Measurements from ENCODE around the gene RPS27.

Gene RPS27

DNA sequence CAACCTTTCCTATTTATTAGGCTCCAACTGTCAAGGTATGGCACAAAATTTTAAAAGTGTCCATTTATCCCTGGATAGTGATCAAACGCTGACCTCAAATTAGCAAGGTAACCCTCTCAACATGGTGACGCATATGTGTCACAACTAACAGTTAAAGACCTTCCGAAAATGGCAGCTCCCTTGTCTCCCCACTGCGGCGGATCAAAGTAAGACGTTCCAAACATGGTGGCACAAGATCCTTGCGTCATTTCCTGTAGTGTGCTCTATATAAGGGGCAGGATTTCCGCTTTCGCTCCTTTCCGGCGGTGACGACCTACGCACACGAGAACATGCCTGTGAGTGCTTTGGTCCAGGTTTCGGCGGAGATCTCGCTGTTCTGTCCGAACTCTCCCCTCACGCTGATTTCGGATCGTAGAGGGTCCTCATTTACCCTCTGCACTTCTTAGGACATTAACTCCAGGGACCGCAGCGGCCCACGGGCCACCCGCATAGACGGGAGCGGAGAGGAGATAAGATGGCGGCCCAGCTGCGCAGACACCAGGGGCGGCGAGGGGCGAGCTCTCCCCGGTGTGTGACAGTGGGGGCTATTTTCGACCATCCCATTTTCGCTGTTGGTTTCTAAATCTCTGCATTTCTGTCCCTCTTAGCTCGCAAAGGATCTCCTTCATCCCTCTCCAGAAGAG, at the start of gene RPS27:
Gene RPS27 (plus strand): TSS at position 295 of the 683 bp plus-strand sequence. CDS start 35 bp downstream, at position 330.
- peak; percentile 98 for DNase-seq (ENCODE audit: low spot score)

DNA sequence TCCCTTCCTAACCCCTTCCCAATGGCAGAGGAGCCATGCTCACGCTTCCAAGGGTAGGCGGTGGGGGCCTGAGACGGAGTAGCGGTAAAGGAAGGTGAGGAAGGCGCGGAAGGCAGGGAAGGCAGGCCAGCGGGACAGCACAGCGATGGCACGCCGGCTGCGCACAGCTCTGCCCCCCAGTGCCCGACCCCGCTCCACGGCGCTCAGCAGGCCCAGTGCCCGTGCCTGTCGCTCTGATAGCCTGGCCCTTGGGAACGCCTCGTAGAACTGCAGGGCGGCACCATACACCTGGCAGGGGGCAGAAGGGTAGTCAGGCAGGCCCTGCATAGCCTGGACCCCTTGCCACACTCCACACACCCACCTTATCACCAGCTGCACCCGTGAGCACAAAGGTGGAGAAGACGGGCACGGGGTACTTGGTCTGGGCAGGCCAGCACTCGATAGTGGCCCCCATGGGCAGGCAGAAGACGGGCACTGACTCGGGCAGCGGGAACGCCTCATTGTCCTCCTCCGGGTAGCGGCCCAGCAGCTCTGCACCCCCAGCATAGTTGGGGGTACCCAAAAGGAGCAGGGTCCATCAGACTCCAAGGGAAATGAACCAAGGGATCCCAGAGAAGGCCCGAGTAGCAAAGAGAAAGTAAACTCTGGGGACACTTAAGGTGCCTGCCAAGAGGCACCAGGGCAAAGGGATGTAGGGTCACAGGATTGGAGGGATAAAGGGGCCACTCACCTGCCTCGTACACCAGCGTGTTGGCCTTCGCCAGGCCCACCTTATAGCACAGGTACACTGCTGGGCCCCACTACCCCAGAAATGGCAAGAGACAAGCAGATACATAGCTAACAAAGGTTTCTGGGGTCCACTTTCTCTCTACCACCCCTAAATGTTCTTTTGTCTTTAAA, 48.5 kb upstream of the RPS27 start:
- DNase-seq (ENCODE audit: low spot score) = no peak

DNA sequence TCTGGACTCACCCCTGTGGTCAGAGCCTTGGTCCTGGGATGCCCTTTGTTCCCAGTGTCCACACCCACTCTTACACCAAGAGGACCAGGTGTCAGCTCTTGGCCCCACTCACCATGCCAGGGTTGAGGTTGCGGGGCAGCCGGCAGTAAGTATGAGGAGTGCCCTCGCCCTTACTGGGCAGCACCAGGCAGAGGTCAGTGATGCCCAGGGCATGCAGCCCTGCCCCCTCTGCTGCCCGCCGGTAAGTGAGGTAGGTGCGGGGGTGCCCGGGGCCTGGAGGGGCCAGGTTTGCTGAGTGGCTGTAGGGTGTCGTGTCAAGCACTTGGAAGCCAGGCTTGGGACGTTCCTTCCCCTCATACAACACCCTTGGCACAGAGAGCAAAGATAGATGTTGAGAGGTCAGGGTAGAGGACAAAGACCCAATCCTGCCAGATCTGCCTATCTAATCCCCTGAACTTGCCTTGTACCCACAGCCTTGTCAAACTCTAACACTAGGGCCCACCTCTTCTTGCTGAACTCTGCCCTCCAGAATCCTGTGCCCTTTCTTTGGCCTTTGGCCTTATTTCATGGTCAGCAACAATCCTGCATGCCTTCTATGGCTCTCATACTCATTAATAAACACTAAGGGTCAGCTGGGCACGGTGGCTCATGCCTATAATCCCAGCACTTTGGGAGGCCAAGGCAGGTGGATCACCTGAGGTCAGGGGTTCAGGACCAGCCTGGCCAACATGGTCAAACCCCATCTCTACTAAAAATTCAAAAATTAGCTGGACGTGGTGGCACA, 47.6 kb upstream of the RPS27 start:
- no peak for DNase-seq (ENCODE audit: low spot score)

DNA sequence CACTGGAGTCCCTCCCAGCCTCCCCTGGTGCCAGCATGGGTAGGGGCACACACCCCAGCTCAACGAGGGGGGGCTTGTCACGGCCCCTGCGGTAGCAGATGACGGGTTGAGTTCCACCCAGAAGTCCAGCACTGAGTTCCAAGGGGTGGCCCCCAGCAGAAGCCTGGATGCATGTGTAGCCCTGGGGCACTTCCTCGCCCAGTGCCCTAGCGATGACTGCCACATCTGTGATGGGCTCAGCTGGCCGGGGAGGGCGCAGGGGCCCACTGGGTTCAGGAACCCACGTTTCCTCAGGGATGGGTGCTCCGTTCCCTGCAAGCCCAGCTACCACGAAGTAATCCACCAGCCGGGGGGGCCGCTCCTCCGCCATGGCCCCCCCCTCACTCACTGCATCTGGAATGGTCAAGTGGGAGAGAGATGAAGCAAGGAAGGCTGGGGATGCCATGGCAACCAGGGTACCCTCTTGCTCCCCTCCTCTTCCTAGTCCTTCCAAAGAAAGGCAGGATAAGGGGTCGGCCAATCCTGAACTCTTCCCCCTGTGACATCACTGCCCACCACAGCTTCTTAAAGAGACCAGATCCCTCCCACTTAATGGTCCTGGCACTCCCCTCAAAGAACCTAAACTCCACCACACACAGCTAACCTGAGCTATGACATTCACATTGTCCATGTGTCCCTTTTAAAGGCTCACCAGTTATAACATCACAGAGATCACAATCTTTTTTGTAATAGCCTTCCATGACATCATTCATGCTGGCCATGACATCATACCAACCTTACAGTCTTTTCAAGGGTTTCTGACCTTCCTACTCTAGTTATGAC, 46.3 kb upstream of the RPS27 start:
- no peak for DNase-seq (ENCODE audit: low spot score)

DNA sequence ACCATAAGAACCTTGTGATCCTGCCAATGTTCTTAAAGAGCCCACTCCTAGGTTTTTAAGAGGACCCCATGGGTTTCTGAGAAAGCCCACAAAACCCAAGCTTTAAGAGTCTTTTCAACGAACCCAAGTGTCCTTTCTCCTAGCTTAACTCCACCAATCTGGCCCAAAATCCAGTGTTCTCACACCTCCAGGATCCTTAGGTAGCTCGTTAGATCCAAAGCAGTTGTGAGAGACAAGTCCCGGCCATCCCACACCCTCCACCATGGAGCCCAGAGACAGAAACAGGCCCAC, 45.8 kb upstream of the RPS27 start:
- DNase-seq (ENCODE audit: low spot score) = no peak

DNA sequence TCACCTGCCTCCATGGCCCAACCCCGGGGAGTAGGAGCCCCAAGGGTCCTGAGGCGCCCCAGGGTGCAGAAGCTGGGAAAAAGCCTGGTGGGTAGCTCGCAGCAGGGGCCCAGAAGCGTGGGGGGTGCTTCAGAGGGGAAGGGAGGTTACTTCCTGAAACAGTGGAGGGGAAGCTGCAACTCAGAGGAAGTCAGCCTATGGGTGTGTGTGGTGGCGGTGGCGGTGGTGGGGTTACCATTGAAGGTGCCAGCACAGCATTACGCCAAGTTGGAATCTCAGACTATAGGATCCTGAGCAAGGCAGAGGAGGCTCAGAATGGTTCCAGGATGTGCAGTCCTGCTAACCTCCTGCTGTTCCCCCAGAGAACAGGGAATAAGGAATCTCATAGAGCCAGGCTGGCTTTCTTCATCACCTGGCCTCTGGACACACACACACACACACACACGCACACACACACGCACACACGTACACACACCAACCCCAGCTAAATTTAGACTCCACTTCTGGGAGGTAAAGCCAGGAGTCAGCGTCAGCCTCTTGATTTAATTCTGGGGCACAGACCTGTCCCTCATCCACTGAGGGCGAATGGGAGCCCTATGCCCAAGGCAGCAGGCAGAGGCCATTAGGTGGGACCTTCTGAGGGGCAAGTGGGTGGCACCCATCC, 45.3 kb upstream of the RPS27 start:
- DNase-seq (ENCODE audit: low spot score) = peak; percentile 14

DNA sequence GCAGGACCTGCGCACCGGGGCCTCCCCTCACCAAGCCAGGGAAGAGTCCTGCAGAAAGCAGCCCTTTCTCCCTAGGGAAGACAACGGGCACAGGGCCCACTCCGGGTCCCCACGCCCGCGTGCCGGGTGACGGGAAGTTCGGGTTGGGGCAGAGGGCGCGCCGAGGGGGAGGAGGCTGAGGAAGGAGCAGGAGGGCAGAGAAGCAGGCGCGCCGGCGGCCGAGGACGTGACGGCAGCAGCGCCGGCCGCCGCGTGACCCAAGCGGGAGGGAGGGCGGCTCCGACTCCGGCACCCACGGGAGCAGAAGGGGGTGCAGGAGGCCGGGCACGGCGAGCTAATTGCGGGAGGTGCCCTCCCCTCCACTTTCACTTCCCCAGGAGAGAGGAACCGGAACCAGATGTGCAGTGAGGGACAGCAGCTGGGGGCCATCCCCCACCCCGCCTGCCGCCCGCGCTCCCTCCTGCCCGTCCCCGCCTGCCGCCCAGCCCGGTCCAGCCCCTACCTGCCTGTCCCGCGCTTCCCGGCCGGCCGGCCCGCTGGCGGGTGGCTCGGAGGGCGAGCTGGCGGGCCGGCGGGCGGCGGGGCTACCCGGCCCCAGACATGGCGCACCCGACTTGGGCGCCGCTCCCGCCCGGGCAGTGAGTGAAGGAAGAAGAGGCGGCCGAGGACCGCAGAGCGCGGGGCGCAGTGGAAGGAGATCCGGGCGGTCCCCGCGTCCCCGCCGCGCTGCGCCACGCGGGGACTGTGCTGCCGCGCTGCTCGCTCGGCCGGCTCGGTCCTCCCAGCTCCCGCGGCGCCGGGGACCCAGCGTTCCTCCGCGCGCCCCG, 44.6 kb upstream of the RPS27 start:
- peak; percentile 53 for DNase-seq (ENCODE audit: low spot score)

DNA sequence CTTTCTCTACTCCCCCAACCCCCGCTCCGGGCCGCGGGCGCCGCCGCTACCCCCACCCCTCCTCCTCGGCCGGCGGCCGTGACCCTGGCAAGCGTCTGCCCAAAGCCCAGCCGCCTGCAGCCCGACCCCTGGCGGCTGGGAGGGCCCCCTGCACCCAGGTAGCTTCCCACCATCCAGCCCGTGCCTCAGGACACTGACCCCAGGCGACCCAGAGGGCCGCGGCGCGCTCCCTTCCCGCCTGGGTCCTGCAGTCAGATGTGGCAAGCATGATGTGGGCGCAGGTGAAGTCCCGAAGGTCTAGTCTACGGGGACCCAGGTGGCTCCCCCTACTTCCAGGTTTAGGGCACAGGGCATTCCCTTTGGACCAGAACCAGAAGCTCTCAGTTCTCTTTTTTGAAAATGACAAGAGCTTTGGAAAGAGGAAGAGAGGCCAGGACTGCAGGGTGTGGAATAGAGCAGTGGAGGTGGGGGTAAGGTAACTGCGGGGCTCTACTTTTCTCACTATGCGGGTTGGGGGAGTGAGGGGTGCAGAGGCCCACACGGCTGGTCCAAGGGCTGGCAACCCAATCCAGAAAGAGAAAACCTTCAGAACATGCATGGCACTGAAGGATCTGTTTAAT, 43.8 kb upstream of the RPS27 start, which contains the start of gene DENND4B:
Gene DENND4B (minus strand): TSS at position 97 of the 620 bp plus-strand sequence. CDS start 2,344 bp downstream, outside the sequence.
- DNase-seq (ENCODE audit: low spot score) = peak; percentile 82

DNA sequence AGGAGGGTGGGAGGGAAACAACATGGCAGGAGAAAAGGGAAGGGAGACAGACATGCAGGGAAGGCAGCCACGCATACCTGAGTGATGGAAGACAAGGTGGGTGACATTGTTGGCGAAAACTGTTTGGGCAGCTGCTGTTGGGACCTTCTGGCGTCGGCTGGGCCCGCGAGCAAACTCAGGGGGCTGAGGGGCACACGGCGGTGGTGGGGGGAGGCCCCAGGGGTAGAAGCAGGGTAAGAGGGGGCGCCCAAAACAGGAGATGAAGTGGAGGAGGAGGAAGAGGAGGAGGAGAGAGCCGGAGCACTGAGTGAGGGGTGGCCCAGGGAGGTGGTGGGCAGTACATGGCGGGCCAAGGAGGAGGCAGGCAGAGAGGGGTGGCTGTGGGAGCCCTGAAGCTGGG, 39.4 kb upstream of the RPS27 start:
- no peak for DNase-seq (ENCODE audit: low spot score)

DNA sequence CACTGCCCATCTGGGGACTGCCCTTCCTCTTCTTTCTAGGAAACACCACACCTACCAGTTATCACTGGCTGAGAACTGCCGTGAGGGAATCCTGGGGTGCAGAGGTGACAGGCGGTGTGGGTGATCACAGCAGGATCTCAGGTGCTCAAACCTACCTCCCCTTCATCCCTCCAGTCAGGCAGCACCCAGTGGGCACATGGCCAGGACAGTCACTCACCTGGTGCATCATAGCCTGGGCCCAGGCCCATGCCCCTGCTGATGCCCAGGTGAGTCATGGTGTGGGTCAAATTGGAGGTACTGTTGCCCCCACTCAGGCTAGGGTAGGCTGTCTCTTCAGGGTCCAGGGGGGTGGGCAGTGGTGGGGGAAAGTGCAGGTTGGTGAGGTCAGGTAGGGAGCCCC, 38.8 kb upstream of the RPS27 start:
- no peak for DNase-seq (ENCODE audit: low spot score)

DNA sequence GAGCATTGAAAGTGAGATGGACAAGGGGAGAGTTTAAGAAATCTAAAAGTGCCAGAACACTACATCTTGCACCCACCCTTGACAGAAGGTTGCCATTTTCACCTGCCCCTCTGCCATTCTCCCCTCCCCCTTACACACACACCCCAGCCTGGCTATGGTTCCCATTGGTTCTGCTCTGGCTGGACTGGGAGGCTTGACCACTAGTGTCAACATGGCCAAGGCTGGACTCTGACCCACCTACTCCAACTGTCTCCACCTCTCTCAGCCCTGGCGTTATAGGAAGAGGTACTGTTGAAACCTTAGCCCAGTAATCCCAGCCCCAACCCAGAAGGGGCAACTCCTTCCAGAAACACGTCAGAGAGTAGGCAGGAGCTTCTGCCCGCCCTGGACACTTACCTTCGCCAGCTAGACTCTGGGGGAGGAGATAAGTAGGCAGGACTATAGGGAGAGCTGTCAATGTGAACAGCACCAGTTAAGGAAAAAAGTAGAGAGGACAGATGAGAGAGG, 36.6 kb upstream of the RPS27 start:
- no peak for DNase-seq (ENCODE audit: low spot score)

DNA sequence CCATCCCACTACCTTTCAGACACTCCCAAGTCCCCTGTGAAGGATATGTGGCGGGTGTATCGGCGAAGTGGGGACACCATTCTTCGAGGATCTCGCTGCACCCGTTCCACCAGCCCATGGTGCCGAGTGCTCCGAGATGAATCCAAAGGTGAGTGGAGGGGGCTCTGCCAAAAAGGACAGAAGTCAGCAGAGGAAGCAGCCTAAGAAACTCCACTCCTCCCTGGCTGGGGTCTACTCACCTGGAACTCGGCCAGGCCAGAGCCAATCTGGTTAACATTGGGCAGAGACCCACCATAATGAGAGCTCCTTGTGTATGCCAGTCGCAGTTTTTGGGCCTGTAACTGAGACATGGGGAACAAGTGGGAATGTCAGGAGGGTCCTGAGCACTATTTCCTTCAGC, 35.7 kb upstream of the RPS27 start:
- no peak for DNase-seq (ENCODE audit: low spot score)

DNA sequence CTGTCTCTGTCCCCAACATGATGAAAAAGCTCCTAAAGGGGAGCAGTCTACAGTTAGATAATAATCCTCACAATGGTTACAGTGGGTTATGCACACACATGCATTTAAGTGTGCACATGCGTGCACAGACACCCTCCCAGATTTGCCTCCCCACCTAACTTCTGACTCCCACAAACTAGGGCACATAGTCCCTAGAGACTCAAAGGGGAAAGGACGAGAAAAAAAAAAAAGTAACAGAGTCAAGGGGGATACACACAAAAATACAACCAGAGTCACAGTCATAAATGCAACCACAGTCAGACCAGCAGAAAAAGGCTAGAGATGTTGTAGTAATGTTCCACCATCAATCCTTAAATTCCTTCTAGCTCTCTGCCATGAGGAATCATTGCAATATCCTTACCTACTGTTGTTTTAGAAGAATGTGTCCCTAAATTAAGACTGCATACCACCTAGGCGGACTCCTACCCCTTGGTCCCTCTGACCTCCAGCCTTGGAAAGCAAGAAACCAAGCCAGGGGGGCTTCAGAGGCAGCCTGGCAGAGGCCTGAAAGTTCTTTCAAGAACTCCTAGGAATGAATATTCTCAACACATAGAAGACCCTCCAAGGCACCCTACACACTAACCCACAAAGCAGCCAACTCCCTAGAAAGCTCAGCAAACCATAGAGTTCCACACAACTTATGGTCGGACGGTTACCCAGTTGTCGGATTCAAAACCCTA, 33.4 kb upstream of the RPS27 start:
- no peak for DNase-seq (ENCODE audit: low spot score)

DNA sequence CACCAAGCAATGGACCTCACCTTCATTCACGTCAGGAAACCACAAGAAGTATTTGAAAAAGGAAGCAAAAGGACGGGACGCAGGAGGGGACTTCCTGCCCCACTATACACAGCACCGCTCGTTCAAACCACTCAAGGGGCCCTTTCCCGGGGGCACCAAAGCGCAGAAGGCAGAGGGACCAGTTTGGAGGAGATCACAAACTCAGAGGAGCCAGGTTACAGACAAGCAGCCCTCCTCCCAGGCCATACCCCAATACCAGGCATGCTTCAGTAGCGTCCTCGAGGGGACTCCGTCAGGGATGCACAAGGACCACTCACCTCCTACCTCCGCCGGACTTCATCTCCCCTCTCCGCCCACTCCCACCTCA, 32.8 kb upstream of the RPS27 start:
- DNase-seq (ENCODE audit: low spot score) = no peak

DNA sequence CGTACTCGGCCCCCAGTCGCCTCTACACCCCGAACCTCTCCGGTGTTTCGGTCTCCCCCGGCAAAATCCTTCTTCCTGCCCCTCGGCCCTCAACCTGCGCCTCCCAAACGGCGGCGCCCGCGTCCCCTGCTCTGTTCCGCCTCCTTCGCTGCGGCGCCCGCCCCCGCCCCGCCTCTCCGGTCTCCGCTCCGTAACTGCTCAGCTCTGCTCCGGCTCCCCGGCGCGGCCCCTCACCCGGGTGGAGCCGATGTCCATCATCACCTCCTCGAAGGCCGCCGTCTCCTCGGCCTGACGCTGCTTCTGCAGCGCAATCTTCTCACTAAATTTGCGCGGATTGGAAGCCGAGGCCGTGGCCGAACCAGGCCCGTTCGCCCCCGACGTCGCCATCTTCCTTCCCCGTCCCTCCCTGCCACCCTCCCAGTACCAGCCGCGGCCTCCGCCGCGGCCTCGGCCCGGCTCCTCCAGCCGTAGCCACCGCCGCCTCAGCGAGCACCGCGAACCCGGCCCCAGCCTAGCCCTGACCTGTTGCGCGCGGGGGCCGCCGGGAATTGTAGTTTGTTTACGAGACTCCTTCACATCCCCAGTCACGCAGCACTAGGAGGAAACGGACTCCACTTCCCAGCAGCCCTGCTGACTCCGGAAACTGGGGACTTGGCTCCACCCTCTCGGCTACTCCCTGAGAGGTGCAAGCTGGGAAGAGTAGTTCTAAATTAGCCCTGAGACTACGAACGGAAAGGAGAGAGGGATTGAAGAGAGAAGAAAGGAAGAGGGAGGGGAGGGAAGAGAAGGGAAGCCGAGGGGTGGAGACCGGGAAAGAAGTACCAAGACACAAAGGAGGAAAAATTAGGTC, 32.2 kb upstream of the RPS27 start, which contains the start of gene CRTC2:
Gene CRTC2 (minus strand): TSS at position 502 of the 850 bp plus-strand sequence. CDS start 115 bp downstream, at position 387.
- peak; percentile 99 for DNase-seq (ENCODE audit: low spot score)

DNA sequence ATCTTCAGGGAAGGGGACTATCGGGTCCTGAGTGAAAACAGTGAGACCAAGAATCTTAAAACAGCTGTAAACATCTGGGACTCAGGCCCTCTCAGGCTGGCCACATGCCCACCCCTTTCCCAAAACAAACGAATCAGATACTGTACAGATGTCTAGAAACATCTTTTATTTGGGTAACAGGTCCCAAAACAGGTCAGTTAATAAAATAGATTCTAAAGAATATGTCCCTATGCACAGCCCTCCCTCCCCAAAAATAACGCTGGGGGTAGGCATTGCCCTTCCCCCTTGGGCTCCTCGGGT, 31.7 kb upstream of the RPS27 start:
- DNase-seq (ENCODE audit: low spot score) = no peak

DNA sequence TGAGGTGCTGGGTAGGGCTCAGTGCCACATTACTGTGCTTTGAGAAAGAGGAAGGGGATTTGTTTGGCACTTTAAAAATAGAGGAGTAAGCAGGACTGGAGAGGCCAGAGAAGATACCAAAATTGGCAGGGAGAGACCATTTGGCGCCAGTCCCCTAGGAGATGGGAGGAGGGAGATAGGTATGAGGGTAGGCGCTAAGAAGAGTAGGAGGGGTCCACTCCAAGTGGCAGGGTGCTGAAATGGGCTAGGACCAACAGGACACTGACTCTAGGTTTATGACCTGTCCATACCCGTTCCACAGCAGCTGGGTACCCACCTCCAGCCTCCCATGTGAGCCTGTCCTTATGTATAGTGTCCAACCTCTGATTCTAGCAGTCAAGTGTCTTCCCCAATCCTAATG, 31.1 kb upstream of the RPS27 start:
- DNase-seq (ENCODE audit: low spot score) = no peak

DNA sequence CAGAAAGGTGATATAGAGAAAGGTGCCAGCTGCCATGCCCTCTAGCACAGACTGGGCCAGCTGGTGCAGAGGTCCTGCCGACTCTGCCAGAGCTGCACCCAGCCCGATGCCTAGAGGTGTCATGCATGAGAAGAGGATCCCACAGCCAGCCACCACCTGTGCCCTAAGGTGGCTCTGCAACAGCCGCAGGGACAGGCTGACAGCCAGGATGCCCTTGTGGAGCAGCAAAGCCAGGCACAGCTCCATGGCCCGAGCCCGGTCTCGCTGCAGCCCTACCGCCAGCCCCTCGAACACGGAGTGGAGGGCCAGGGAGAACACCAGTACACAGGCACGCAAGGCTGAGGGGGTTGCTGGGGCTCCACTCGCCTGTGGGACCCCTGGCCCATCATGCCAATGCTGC, 30.4 kb upstream of the RPS27 start:
- DNase-seq (ENCODE audit: low spot score) = no peak
